HCT116 (cell line): ENCODE measurements around the gene ISCU. TPM values are rescaled to one million over a fixed set of nuclear protein-coding genes. Genes with fewer than 3 reads are reported as not detected.

Source experiments
- ATAC-seq: fragments of 200-7000 bp; cut with Tn5 transposase; 2 replicates; pipeline ENCODE4 v1.9.1; 2020; ENCODE audit warnings: mild to moderate bottlenecking, moderate library complexity
- BruUV-seq: library from RNA; stranded (reverse); fragments of 400-500 nt; replicated peaks from 2 replicates; lab custom pipeline; 2021; lab: Mats Ljungman, UMichigan
- CTCF ChIA-PET: fragments of 300-600 bp; sonication (Branson Sonifier 250); formaldehyde crosslinking; loops from one replicate; lab custom pipeline; 2021; ENCODE audit warnings: antibody characterized with exemption; lab: Charles Lee
- POLR2A ChIA-PET: fragments of 300-600, 350-600 bp; sonication (Branson Sonifier 250); formaldehyde crosslinking; loops from one replicate; lab custom pipeline; 2021; ENCODE audit warnings: antibody characterized with exemption; lab: Charles Lee
- RAD21 ChIA-PET, 2 experiments: fragments of 300-600 bp; sonication (Branson Sonifier 250); formaldehyde crosslinking; loops; one replicate each; lab custom pipeline; 2023; ENCODE audit warnings: low total read pairs in 2 of 2; ENCODE audit not compliant: uncharacterized antibody in 2 of 2, unreplicated experiment in 2 of 2, low non-redundant PET in 1 of 2; lab: Charles Lee
- DNase-seq: peaks from one replicate; pipeline ENCODE4 v3.0.0-alpha.2; 2010; ENCODE audit warnings: low read depth, low spot score
- H2AFZ ChIP-seq: fragments of 200-600 bp; shearing (Covaris generic), sonication (generic); 2 replicates; pipeline ENCODE4 v1.6.1; 2017; ENCODE audit warnings: low read depth, mixed run types, mixed read lengths, antibody characterized with exemption, low read length; ENCODE audit not compliant: poor library complexity, severe bottlenecking
- H3K27ac ChIP-seq: 2 replicates; pipeline ENCODE4 v1.5.1; 2012; ENCODE audit warnings: low read depth, low read length
- H3K27me3 ChIP-seq: fragments of 200-600 bp; sonication (generic); 2 replicates; pipeline ENCODE4 v1.6.1; 2016; ENCODE audit warnings: mixed run types, low read length, mixed read lengths; ENCODE audit not compliant: insufficient read depth
- H3K36me3 ChIP-seq, 2 experiments: fragments of 200-500 bp in 1 of 2; fragments of 200-600 bp in 1 of 2; sonication (Bioruptor generic) in 1 of 2; sonication (generic) in 1 of 2; 2 replicates each; pipeline versions ENCODE4 v1.5.1 to v1.6.1; 2014 to 2016; ENCODE audit warnings: low read length in 2 of 2, inconsistent platforms in 1 of 2, mixed read lengths in 1 of 2, mixed run types in 1 of 2; ENCODE audit not compliant: insufficient read depth in 2 of 2, control insufficient read depth in 1 of 2
- H3K4me1 ChIP-seq, 2 experiments: fragments of 200-600 bp in 1 of 2; sonication (generic) in 1 of 2; 2 replicates each; pipeline versions ENCODE4 v1.5.1 to v1.6.1; 2012 to 2017; ENCODE audit warnings: low read length in 2 of 2, inconsistent platforms in 1 of 2, mild to moderate bottlenecking in 1 of 2, mixed read lengths in 1 of 2, mixed run types in 1 of 2, moderate library complexity in 1 of 2; ENCODE audit not compliant: insufficient read depth in 2 of 2, control insufficient read depth in 1 of 2
- H3K4me2 ChIP-seq: fragments of 200-600 bp; sonication (generic); 2 replicates; pipeline ENCODE4 v1.6.1; 2017; ENCODE audit warnings: mixed run types, low read length, mixed read lengths
- H3K4me3 ChIP-seq, 2 experiments: fragments of 200-600 bp in 1 of 2; sonication (generic) in 1 of 2; replicated peaks in 1 of 2; 2 replicates each; pipeline ENCODE4 v1.5.1; 2011 to 2016; ENCODE audit warnings: low read length in 2 of 2, control low read depth in 1 of 2, low read depth in 1 of 2, mild to moderate bottlenecking in 1 of 2, mixed read lengths in 1 of 2, mixed run types in 1 of 2
- H3K79me2 ChIP-seq: fragments of 200-600 bp; sonication (generic); 2 replicates; pipeline ENCODE4 v1.6.1; 2017; ENCODE audit warnings: mild to moderate bottlenecking, mixed run types, low read length, moderate library complexity, mixed read lengths; ENCODE audit not compliant: insufficient read depth
- H3K9ac ChIP-seq: fragments of 200-600 bp; sonication (generic); 2 replicates; pipeline ENCODE4 v1.6.1; 2016; ENCODE audit warnings: low read length, mixed read lengths
- H3K9me2 ChIP-seq: fragments of 200-600 bp; sonication (generic), shearing (Covaris generic); 2 replicates; pipeline ENCODE4 v1.6.1; 2017; ENCODE audit warnings: mixed run types, mild to moderate bottlenecking, moderate library complexity; ENCODE audit not compliant: insufficient read depth
- H3K9me3 ChIP-seq, 2 experiments: fragments of 200-500 bp in 1 of 2; fragments of 200-600 bp in 1 of 2; sonication (Bioruptor generic) in 1 of 2; sonication (generic) in 1 of 2; 2 replicates each; pipeline ENCODE4 v1.6.1; 2014 to 2017; ENCODE audit warnings: low read length in 2 of 2, mixed read lengths in 2 of 2, inconsistent platforms in 1 of 2, low read depth in 1 of 2, mild to moderate bottlenecking in 1 of 2, mixed run types in 1 of 2, moderate library complexity in 1 of 2; ENCODE audit not compliant: control insufficient read depth in 1 of 2, insufficient read depth in 1 of 2
- H4K20me1 ChIP-seq: fragments of 200-600 bp; sonication (generic), shearing (Covaris generic); 2 replicates; pipeline ENCODE4 v1.6.1; 2017; ENCODE audit warnings: mixed run types, mild to moderate bottlenecking, moderate library complexity; ENCODE audit not compliant: insufficient read depth
- CBX3 ChIP-seq: IDR thresholded peaks from 2 replicates; pipeline ENCODE4 v1.6.1; 2012; ENCODE audit warnings: low read depth
- EGR1 ChIP-seq: IDR thresholded peaks from 2 replicates; pipeline ENCODE4 v1.6.1; 2012; ENCODE audit warnings: low read depth
- FOSL1 ChIP-seq: IDR thresholded peaks from 2 replicates; pipeline ENCODE4 v1.6.1; 2012; ENCODE audit warnings: low read depth
- POLR2A ChIP-seq: IDR thresholded peaks from 2 replicates; pipeline ENCODE4 v1.7.0; 2011; ENCODE audit warnings: borderline replicate concordance; ENCODE audit not compliant: insufficient read depth, insufficient read length; ENCODE audit errors: extremely low read depth
- SIN3A ChIP-seq: IDR thresholded peaks from 2 replicates; pipeline ENCODE4 v1.6.1; 2012; ENCODE audit warnings: low read depth
- SP1 ChIP-seq: IDR thresholded peaks from 2 replicates; pipeline ENCODE4 v1.6.1; 2012; ENCODE audit warnings: low read depth
- SRF ChIP-seq: IDR thresholded peaks from 2 replicates; pipeline ENCODE4 v1.6.1; 2012; ENCODE audit warnings: low read depth
- TCF7L2 ChIP-seq: IDR thresholded peaks from 2 replicates; pipeline ENCODE4 v1.7.0; 2011; ENCODE audit warnings: borderline replicate concordance, inconsistent platforms; ENCODE audit not compliant: insufficient read depth, insufficient read length; ENCODE audit errors: extremely low read depth
- intact Hi-C: fragments of 100-400 bp; cut with micrococcal nuclease; formaldehyde crosslinking; loops from 2 replicates; pipeline ENCODE4 v1.10.0; 2022
- total RNA-seq: library from RNA; stranded (reverse); gene quantifications from one replicate; pipeline ENCODE4 v1.2.1, GENCODE V29; 2021; ENCODE audit not compliant: unreplicated experiment
- TF ChIP-seq, protein P1 (sequence below): IDR thresholded peaks from 2 replicates; pipeline ENCODE4 v1.6.1; 2012; ENCODE audit warnings: low read depth
- TF ChIP-seq, protein P2 (sequence below): IDR thresholded peaks from 2 replicates; pipeline ENCODE4 v1.6.1; 2012
- TF ChIP-seq, protein P3 (sequence below), 3 experiments: fragments of 200-600 bp in 1 of 3; sonication (generic) in 1 of 3; IDR thresholded peaks in 2 of 3; conservative IDR thresholded peaks in 1 of 3; 2 replicates each; pipeline ENCODE4 v1.5.1; 2012 to 2017; ENCODE audit warnings: low read depth in 2 of 3, low read length in 2 of 3, antibody characterized with exemption in 1 of 3, borderline replicate concordance in 1 of 3, control low read depth in 1 of 3, mild to moderate bottlenecking in 1 of 3, mixed read lengths in 1 of 3, mixed run types in 1 of 3, moderate library complexity in 1 of 3; ENCODE audit not compliant: insufficient read depth in 1 of 3

The ISCU gene
- total RNA-seq, 1 experiment from 2014 or later = 89.6 TPM

DNA sequence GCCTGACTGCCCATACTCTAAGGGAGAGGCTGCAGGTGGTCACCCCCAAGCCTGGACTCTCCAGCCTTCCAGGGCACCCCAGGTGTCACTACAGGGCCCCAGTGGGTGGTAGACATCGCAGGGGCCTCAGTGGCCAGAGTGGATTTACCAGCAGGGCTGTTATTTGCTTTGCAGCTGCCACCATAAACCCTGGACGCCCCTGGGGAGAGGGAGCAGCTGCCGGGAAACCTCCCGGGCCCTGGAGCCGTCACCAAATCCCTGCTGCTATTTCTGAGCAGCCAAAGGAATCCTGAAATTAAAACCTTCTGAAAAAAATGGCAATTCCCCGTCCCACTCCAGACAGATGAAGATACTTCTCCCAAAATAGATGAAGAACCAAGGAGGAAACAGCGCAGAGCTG, 21.6 kb downstream of the ISCU start:
- Histone ChIP-seq H3K27ac (no peak overlapping the region), H3K4me1 (no peaks in the 10 kb centered on the region), H2AFZ (no peak overlapping the region)
- ChIA-PET POLR2A (no interaction called here), CTCF (no interaction called here)
- no peak for ATAC-seq
- TF ChIP-seq, protein P1, sequence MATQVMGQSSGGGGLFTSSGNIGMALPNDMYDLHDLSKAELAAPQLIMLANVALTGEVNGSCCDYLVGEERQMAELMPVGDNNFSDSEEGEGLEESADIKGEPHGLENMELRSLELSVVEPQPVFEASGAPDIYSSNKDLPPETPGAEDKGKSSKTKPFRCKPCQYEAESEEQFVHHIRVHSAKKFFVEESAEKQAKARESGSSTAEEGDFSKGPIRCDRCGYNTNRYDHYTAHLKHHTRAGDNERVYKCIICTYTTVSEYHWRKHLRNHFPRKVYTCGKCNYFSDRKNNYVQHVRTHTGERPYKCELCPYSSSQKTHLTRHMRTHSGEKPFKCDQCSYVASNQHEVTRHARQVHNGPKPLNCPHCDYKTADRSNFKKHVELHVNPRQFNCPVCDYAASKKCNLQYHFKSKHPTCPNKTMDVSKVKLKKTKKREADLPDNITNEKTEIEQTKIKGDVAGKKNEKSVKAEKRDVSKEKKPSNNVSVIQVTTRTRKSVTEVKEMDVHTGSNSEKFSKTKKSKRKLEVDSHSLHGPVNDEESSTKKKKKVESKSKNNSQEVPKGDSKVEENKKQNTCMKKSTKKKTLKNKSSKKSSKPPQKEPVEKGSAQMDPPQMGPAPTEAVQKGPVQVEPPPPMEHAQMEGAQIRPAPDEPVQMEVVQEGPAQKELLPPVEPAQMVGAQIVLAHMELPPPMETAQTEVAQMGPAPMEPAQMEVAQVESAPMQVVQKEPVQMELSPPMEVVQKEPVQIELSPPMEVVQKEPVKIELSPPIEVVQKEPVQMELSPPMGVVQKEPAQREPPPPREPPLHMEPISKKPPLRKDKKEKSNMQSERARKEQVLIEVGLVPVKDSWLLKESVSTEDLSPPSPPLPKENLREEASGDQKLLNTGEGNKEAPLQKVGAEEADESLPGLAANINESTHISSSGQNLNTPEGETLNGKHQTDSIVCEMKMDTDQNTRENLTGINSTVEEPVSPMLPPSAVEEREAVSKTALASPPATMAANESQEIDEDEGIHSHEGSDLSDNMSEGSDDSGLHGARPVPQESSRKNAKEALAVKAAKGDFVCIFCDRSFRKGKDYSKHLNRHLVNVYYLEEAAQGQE = no peak
- TF ChIP-seq POLR2A (no peak), CBX3 (no peak), SIN3A (no peak), EGR1 (no peak), FOSL1 (no peak), TCF7L2 (no peak), SP1 (no peak), SRF (no peak)
- TF ChIP-seq, protein P2, sequence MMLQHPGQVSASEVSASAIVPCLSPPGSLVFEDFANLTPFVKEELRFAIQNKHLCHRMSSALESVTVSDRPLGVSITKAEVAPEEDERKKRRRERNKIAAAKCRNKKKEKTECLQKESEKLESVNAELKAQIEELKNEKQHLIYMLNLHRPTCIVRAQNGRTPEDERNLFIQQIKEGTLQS = no peak
- TF ChIP-seq, protein P3, sequence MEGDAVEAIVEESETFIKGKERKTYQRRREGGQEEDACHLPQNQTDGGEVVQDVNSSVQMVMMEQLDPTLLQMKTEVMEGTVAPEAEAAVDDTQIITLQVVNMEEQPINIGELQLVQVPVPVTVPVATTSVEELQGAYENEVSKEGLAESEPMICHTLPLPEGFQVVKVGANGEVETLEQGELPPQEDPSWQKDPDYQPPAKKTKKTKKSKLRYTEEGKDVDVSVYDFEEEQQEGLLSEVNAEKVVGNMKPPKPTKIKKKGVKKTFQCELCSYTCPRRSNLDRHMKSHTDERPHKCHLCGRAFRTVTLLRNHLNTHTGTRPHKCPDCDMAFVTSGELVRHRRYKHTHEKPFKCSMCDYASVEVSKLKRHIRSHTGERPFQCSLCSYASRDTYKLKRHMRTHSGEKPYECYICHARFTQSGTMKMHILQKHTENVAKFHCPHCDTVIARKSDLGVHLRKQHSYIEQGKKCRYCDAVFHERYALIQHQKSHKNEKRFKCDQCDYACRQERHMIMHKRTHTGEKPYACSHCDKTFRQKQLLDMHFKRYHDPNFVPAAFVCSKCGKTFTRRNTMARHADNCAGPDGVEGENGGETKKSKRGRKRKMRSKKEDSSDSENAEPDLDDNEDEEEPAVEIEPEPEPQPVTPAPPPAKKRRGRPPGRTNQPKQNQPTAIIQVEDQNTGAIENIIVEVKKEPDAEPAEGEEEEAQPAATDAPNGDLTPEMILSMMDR (IDR thresholded peaks at IDR 0.05 in 2 of 3, conservative IDR thresholded peaks at IDR 0.05 in 1 of 3; ENCODE audit: borderline replicate concordance in 1 of 3, insufficient read depth in 1 of 3, low read depth in 2 of 3, low read length in 2 of 3) = no peak
- TF ChIP-seq, all 23 proteins: peak for 0
- DNase-seq = no peak
- H3K4me3 ChIP-seq = no peak overlapping the region
- H3K9ac ChIP-seq = no peak overlapping the region
- no TSS peak for BruUV-seq
- H3K27me3 ChIP-seq = no peaks in the 10 kb centered on the region
- H3K79me2 ChIP-seq = no peaks in the 10 kb centered on the region
- no peaks in the 10 kb centered on the region for H3K9me3 ChIP-seq
- no peaks in the 10 kb centered on the region for H3K9me2 ChIP-seq
- H3K4me2 ChIP-seq = no peak overlapping the region
- no peaks in the 10 kb centered on the region for H3K36me3 ChIP-seq
- H4K20me1 ChIP-seq = no peaks in the 10 kb centered on the region
- RAD21 ChIA-PET = no interaction called here
- intact Hi-C loops = no loop called here
